ENCODE results near the gene ARL16. TPM values are rescaled to one million over a fixed set of nuclear protein-coding genes. Genes with fewer than 3 reads are reported as not detected.

The ARL16 gene
- total RNA-seq, 1 experiment from 2014 or later: 41.7 TPM

GRCh38 chr17:81641825-81642489 lies 41.6 kb downstream of the ARL16 start:
- POLR2A ChIA-PET (ENCODE audit: unreplicated experiment): interaction anchor here (0.7 kb wide), 2 partner anchors 86 to 387 kb away, joined by 3 to 5 read pairs; no protein-coding TSS in a partner anchor
- Histone ChIP-seq H3K79me2 (ENCODE audit: low read depth) (no peaks in the 10 kb centered on the region), H3K4me3 (no peak overlapping the region), H3K9me3 (ENCODE audit: insufficient read depth, low read depth) (no peaks in the 10 kb centered on the region), H3K27me3 (ENCODE audit: insufficient read depth, low read depth) (no peaks in the 10 kb centered on the region), H3K27ac (no peak overlapping the region), H3K36me3 (ENCODE audit: low read depth) (no peaks in the 10 kb centered on the region), H3K4me2 (no peak overlapping the region), H2AFZ (no peak overlapping the region), H3K9me2 (ENCODE audit: insufficient read depth) (no peaks in the 10 kb centered on the region), H3K4me1 (replicated peaks; ENCODE audit: insufficient read depth) (peaks cover 5% of the 10 kb centered on the region; the same call in 1 of the 2 replicates), H4K20me1 (ENCODE audit: insufficient read depth) (no peaks in the 10 kb centered on the region), H3F3A (ENCODE audit: insufficient read depth, low read depth) (no peaks in the 10 kb centered on the region)
- DNase-seq: peak in 1 of 2 experiments; percentile 40
- TF ChIP-seq CTCF (conservative IDR thresholded peaks at IDR 0.05) (no peak), EZH2 (IDR thresholded peaks at IDR 0.05; ENCODE audit: low read depth) (no peak)
- CTCF ChIA-PET: no interaction called here
- no TSS peak for BruUV-seq (replicated peaks)
- intact Hi-C loops (cut with micrococcal nuclease; ENCODE audit: unreplicated experiment): no loop called here

DNA sequence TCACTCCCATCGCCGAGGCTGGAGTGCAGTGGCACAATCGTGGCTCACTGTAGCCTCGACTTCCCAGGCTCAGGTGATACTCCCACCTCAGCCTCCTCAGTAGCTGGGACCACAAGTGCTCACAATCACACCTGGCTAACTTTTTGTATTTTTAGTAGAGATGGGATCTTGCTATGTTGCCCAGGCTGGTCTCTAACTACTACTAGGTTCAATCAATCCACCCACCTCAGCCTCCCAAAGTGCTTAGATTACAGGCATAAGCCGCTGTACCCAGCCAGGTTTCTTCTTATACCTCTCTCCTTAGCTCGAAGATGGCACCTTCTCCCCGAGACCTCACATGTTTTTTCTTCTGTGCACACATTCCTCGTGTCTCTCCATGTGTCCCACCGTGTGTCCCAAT lies 43.6 kb downstream of the ARL16 start:
- H3K4me3 ChIP-seq: no peak overlapping the region
- no peaks in the 10 kb centered on the region for H3K9me2 ChIP-seq (ENCODE audit: insufficient read depth)
- H3K27me3 ChIP-seq (ENCODE audit: insufficient read depth, low read depth): no peaks in the 10 kb centered on the region
- POLR2A ChIA-PET (ENCODE audit: unreplicated experiment): no interaction called here
- H3K27ac ChIP-seq: no peak overlapping the region
- H3K79me2 ChIP-seq (ENCODE audit: low read depth): peaks cover 17% of the 10 kb centered on the region
- H3F3A ChIP-seq (ENCODE audit: insufficient read depth, low read depth): peaks cover 10% of the 10 kb centered on the region; the same call in 1 of the 2 replicates
- DNase-seq: no peak
- peaks cover 11% of the 10 kb centered on the region; the same call in 1 of the 2 replicates for H3K4me1 ChIP-seq (replicated peaks; ENCODE audit: insufficient read depth)
- no peak overlapping the region for H3K4me2 ChIP-seq
- H2AFZ ChIP-seq: no peak overlapping the region
- no peak for TF ChIP-seq CTCF (conservative IDR thresholded peaks at IDR 0.05)
- TF ChIP-seq EZH2 (IDR thresholded peaks at IDR 0.05; ENCODE audit: low read depth): no peak
- no peaks in the 10 kb centered on the region for H3K9me3 ChIP-seq (ENCODE audit: insufficient read depth, low read depth)
- BruUV-seq (replicated peaks): no TSS peak
- intact Hi-C loops (cut with micrococcal nuclease; ENCODE audit: unreplicated experiment): no loop called here
- no peaks in the 10 kb centered on the region for H3K36me3 ChIP-seq (ENCODE audit: low read depth)
- CTCF ChIA-PET: interaction anchor here (0.9 kb wide), 1 partner anchor 36 kb away, joined by 4 read pairs; no protein-coding TSS in a partner anchor
- H4K20me1 ChIP-seq (ENCODE audit: insufficient read depth): peaks cover 12% of the 10 kb centered on the region

- no peak overlapping the region for H3K4me3 ChIP-seq
- no TSS peak for BruUV-seq (replicated peaks)
- TF ChIP-seq EZH2 (IDR thresholded peaks at IDR 0.05; ENCODE audit: low read depth) (no peak), CTCF (conservative IDR thresholded peaks at IDR 0.05) (no peak)
- H3K79me2 ChIP-seq (ENCODE audit: low read depth): peaks cover 30% of the 10 kb centered on the region
- CTCF ChIA-PET: no interaction called here
- no peak overlapping the region for H3K27ac ChIP-seq
- no peak overlapping the region for H2AFZ ChIP-seq
- H4K20me1 ChIP-seq (ENCODE audit: insufficient read depth): peaks cover 23% of the 10 kb centered on the region
- no peaks in the 10 kb centered on the region for H3K36me3 ChIP-seq (ENCODE audit: low read depth)
- intact Hi-C loops (cut with micrococcal nuclease; ENCODE audit: unreplicated experiment): loop anchor here (5.0 kb wide), 2 partner anchors 44 to 74 kb away; partner anchors contain the start of genes ARL16, HGS and SLC25A10
- POLR2A ChIA-PET (ENCODE audit: unreplicated experiment): no interaction called here
- no peak for DNase-seq
- no peak overlapping the region for H3K4me2 ChIP-seq
- H3K27me3 ChIP-seq (ENCODE audit: insufficient read depth, low read depth): no peaks in the 10 kb centered on the region
- peaks cover 10% of the 10 kb centered on the region; the same call in 1 of the 2 replicates for H3F3A ChIP-seq (ENCODE audit: insufficient read depth, low read depth)
- H3K9me2 ChIP-seq (ENCODE audit: insufficient read depth): no peaks in the 10 kb centered on the region
- H3K9me3 ChIP-seq (ENCODE audit: insufficient read depth, low read depth): no peaks in the 10 kb centered on the region
- H3K4me1 ChIP-seq (replicated peaks; ENCODE audit: insufficient read depth): peaks cover 11% of the 10 kb centered on the region; the same call in 1 of the 2 replicates
Measured at GRCh38 chr17:81638683-81639082, 44.9 kb downstream of the ARL16 start.
